Ovary (tissue), 3 donors: ENCODE results near the gene MDGA2.

Experiments
- CTCF ChIP-seq, 3 donors: fragments of 450-650 bp in 2 of 3; fragments of 200-600 bp in 1 of 3; IDR thresholded peaks; one replicate each; pipeline versions ENCODE4 v1.5.1 to v1.8.0; 2016 to 2022; ENCODE audit warnings: antibody characterized with exemption in 3 of 3, mild to moderate bottlenecking in 1 of 3
- EP300 ChIP-seq: sonication (generic); formaldehyde crosslinking; IDR thresholded peaks from one replicate; pipeline ENCODE4 v1.6.1; 2017; ENCODE audit warnings: antibody characterized with exemption
- donor health status: DM: no; HTN: no; CAD: no.

GRCh38 chr14:47065326-47065725 lies 610.1 kb downstream of the MDGA2 start:
- TF ChIP-seq CTCF (IDR thresholded peaks at IDR 0.05) = no peak
- no peak for TF ChIP-seq EP300
